Mesenchymal stem cell (in vitro differentiated cells and primary cell): ENCODE results near the gene GBA3.

Experiments
- DNase-seq: peaks from one replicate; pipeline ENCODE4 v3.0.0-alpha.2; 2013
- H2AFZ ChIP-seq: one replicate; pipeline ENCODE4 v1.6.1; 2013; ENCODE audit warnings: low read depth, mild to moderate bottlenecking, control low read depth, inconsistent platforms, low read length, moderate library complexity
- H2AK5ac ChIP-seq: 2 replicates; pipeline ENCODE4 v1.6.1; 2013; ENCODE audit warnings: low read length, moderate library complexity, mild to moderate bottlenecking, inconsistent platforms; ENCODE audit not compliant: severe bottlenecking
- H2BK120ac ChIP-seq: one replicate; pipeline ENCODE4 v1.6.1; 2013; ENCODE audit warnings: low read depth, mild to moderate bottlenecking, inconsistent platforms, low read length, moderate library complexity
- H2BK12ac ChIP-seq, 2 experiments: one replicate each; pipeline ENCODE4 v1.6.1; 2013; ENCODE audit warnings: inconsistent platforms in 2 of 2, low read length in 2 of 2, mild to moderate bottlenecking in 2 of 2, moderate library complexity in 2 of 2, control low read depth in 1 of 2
- H2BK15ac ChIP-seq: one replicate; pipeline ENCODE4 v1.6.1; 2013; ENCODE audit warnings: mild to moderate bottlenecking, low read depth, inconsistent platforms; ENCODE audit not compliant: poor library complexity, severe bottlenecking
- H2BK5ac ChIP-seq: 2 replicates; pipeline ENCODE4 v1.6.1; 2013; ENCODE audit warnings: low read depth, mild to moderate bottlenecking, low read length, control low read depth, inconsistent platforms; ENCODE audit not compliant: poor library complexity, severe bottlenecking
- H3K14ac ChIP-seq, 2 experiments: one replicate each; pipeline ENCODE4 v1.6.1; 2013; ENCODE audit warnings: inconsistent platforms in 2 of 2, low read length in 2 of 2, control low read depth in 1 of 2, mild to moderate bottlenecking in 1 of 2, moderate library complexity in 1 of 2
- H3K18ac ChIP-seq, 2 experiments: one replicate each; pipeline ENCODE4 v1.6.1; 2013; ENCODE audit warnings: inconsistent platforms in 2 of 2, low read length in 2 of 2, control low read depth in 1 of 2, low read depth in 1 of 2, mild to moderate bottlenecking in 1 of 2
- H3K23ac ChIP-seq, 2 experiments: one replicate each; pipeline ENCODE4 v1.6.1; 2013; ENCODE audit warnings: inconsistent platforms in 2 of 2, low read length in 2 of 2, mild to moderate bottlenecking in 2 of 2, moderate library complexity in 2 of 2, control low read depth in 1 of 2
- H3K27ac ChIP-seq: 2 replicates; pipeline ENCODE4 v1.5.1; 2013; ENCODE audit warnings: mild to moderate bottlenecking, moderate library complexity, low read length, control low read depth, inconsistent platforms; ENCODE audit not compliant: poor library complexity, severe bottlenecking
- H3K27me3 ChIP-seq, 2 experiments: 2 replicates each; pipeline versions ENCODE4 v1.6.1 to v1.7.0; 2013; ENCODE audit warnings: low read length in 2 of 2, mild to moderate bottlenecking in 2 of 2, moderate library complexity in 2 of 2, control low read depth in 1 of 2, inconsistent platforms in 1 of 2; ENCODE audit not compliant: control insufficient read depth in 1 of 2, insufficient read depth in 1 of 2
- H3K36me3 ChIP-seq, 2 experiments: 2 replicates each; pipeline versions ENCODE4 v1.6.1 to v1.7.0; 2013; ENCODE audit warnings: low read length in 2 of 2, control low read depth in 1 of 2, inconsistent platforms in 1 of 2, low read depth in 1 of 2, mild to moderate bottlenecking in 1 of 2; ENCODE audit not compliant: insufficient read depth in 2 of 2, control insufficient read depth in 1 of 2
- H3K4ac ChIP-seq, 2 experiments: one replicate each; pipeline ENCODE4 v1.6.1; 2013; ENCODE audit warnings: inconsistent platforms in 2 of 2, low read length in 2 of 2, mild to moderate bottlenecking in 2 of 2, moderate library complexity in 2 of 2, control low read depth in 1 of 2, low read depth in 1 of 2
- H3K4me1 ChIP-seq: 2 replicates; pipeline ENCODE4 v1.6.1; 2013; ENCODE audit warnings: low read depth, low read length, control low read depth; ENCODE audit not compliant: control insufficient read depth, insufficient read depth
- H3K4me2 ChIP-seq: 2 replicates; pipeline ENCODE4 v1.6.1; 2013; ENCODE audit warnings: low read length, mild to moderate bottlenecking, inconsistent platforms; ENCODE audit not compliant: poor library complexity, severe bottlenecking
- H3K4me3 ChIP-seq, 2 experiments: 2 replicates each; pipeline versions ENCODE4 v1.5.1 to v1.7.0; 2013; ENCODE audit warnings: low read length in 2 of 2, mild to moderate bottlenecking in 2 of 2, control low read depth in 1 of 2, low read depth in 1 of 2; ENCODE audit not compliant: insufficient read depth in 1 of 2
- H3K79me1 ChIP-seq: replicated peaks from 2 replicates; pipeline ENCODE4 v1.6.1; 2013; ENCODE audit warnings: mild to moderate bottlenecking, control low read depth, low read length, inconsistent platforms; ENCODE audit not compliant: poor library complexity, severe bottlenecking
- H3K9ac ChIP-seq: 2 replicates; pipeline ENCODE4 v1.7.0; 2013; ENCODE audit warnings: mild to moderate bottlenecking, low read length, moderate library complexity
- H3K9me3 ChIP-seq: 2 replicates; pipeline ENCODE4 v1.7.0; 2013; ENCODE audit warnings: mild to moderate bottlenecking, low read length; ENCODE audit not compliant: control insufficient read depth
- H4K8ac ChIP-seq: one replicate; pipeline ENCODE4 v1.6.1; 2013; ENCODE audit warnings: inconsistent platforms, mild to moderate bottlenecking, low read length, moderate library complexity
- H4K91ac ChIP-seq: one replicate; pipeline ENCODE4 v1.6.1; 2013; ENCODE audit warnings: mild to moderate bottlenecking, low read length, inconsistent platforms
- WGBS: methylation state at CpG from one replicate; pipeline ENCODE4 v1.1.7; 2013; ENCODE audit warnings: mixed read lengths; 5-methylcytosine and 5-hydroxymethylcytosine counted together

Gene GBA3

DNA sequence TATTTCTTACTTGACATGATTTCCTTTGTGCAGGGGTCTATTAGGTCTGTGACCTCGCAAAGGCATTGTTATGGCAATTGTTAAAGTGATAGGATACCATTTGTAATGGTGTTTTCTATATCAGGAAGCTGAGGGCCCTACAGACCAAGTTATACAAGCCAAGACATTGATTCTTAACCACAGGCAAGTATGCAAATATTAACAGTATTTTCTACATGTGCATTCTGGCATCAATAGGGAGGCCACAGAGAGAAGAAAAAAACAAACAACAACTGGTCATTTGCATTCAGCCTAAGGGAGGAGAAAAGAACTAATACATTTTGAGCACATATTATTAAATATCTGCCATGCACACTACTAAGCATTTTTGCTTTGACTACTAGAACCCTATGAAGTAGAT is 28.5 kb downstream of the GBA3 start:
- H3K23ac ChIP-seq, result no peak overlapping the region
- H3K14ac ChIP-seq, result no peak overlapping the region
- H3K4ac ChIP-seq, result no peak overlapping the region
- no peak overlapping the region for H3K4me2 ChIP-seq
- H3K36me3 ChIP-seq, result no peaks in the 10 kb centered on the region
- H2BK120ac ChIP-seq, result no peak overlapping the region
- H3K79me1 ChIP-seq, result no peaks in the 10 kb centered on the region
- H2BK12ac ChIP-seq, result no peak overlapping the region
- 80% methylated on average over 1 of the region's 1 CpG for WGBS
- H3K9ac ChIP-seq, result no peak overlapping the region
- no peaks in the 10 kb centered on the region for H3K9me3 ChIP-seq
- no peak overlapping the region for H2BK5ac ChIP-seq
- H3K18ac ChIP-seq, result no peak overlapping the region
- no peak for DNase-seq
- H3K27ac ChIP-seq, result no peak overlapping the region
- no peak overlapping the region for H2AK5ac ChIP-seq
- no peak overlapping the region for H4K8ac ChIP-seq
- no peaks in the 10 kb centered on the region for H3K4me1 ChIP-seq
- H3K4me3 ChIP-seq, result no peak overlapping the region
- H2BK15ac ChIP-seq, result no peak overlapping the region
- no peak overlapping the region for H4K91ac ChIP-seq
- H3K27me3 ChIP-seq, result no peaks in the 10 kb centered on the region
- H2AFZ ChIP-seq, result no peak overlapping the region

DNA sequence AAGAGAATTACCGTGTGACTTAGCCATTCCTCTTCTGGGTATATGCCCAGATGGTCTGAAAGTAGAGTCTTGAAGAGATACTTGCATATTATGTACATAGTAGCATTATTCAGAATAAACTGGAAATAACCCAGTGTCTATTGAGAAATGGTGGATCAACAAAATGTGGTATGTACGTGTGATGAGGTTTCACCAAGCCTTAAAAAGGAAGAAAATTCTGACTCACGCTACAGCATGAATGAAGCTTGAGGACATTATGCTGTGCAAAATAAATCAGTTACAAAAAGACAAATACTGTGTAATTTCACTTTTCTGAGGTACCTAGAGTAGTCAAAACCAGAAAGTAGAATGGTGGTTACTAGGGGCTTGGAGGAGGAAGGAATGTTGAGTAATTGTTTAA is 37.3 kb downstream of the GBA3 start:
- H3K9ac ChIP-seq, result no peak overlapping the region
- H3K4me2 ChIP-seq, result no peak overlapping the region
- H3K27ac ChIP-seq, result no peak overlapping the region
- no peak overlapping the region for H4K91ac ChIP-seq
- no peak overlapping the region for H2BK120ac ChIP-seq
- 90% methylated on average over 2 of the region's 3 CpGs for WGBS
- H3K4me3 ChIP-seq, result no peak overlapping the region
- no peak overlapping the region for H3K14ac ChIP-seq
- H3K36me3 ChIP-seq, result no peaks in the 10 kb centered on the region
- H3K4ac ChIP-seq, result no peak overlapping the region
- no peak overlapping the region for H2BK15ac ChIP-seq
- H2AFZ ChIP-seq, result no peak overlapping the region
- no peak overlapping the region for H3K18ac ChIP-seq
- no peaks in the 10 kb centered on the region for H3K4me1 ChIP-seq
- no peak overlapping the region for H2AK5ac ChIP-seq
- no peak overlapping the region for H2BK12ac ChIP-seq
- H3K79me1 ChIP-seq, result no peaks in the 10 kb centered on the region
- H2BK5ac ChIP-seq, result no peak overlapping the region
- no peak for DNase-seq
- no peaks in the 10 kb centered on the region for H3K9me3 ChIP-seq
- H3K27me3 ChIP-seq, result no peaks in the 10 kb centered on the region
- H4K8ac ChIP-seq, result no peak overlapping the region
- H3K23ac ChIP-seq, result no peak overlapping the region

DNA sequence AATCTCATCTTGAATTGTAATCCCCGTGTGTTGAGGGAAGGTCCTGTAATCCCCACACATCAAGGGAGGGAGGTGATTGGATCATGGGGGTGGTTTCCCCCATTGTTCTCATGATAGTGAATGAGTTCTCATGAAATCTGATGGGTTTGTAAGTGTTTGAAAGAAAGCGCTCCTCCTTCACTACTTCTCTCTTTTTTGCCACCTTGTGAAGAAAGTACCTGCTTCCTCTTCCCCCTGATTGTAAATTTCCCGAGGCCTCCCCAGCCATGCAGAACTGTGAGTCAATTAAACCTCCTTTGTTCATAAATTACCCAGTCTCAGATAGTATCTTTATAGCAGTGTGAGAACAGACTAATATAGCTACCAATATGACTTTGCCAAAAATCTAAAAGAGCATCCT is 41.1 kb downstream of the GBA3 start:
- Histone ChIP-seq H3K4me2 (no peak overlapping the region), H3K9ac (no peak overlapping the region), H2BK5ac (no peak overlapping the region), H3K27me3 (no peaks in the 10 kb centered on the region), H3K9me3 (no peaks in the 10 kb centered on the region), H3K36me3 (no peaks in the 10 kb centered on the region), H3K14ac (no peak overlapping the region), H3K23ac (no peak overlapping the region), H3K4me3 (no peak overlapping the region), H3K79me1 (no peaks in the 10 kb centered on the region), H4K91ac (no peak overlapping the region), H2BK15ac (no peak overlapping the region), H3K4me1 (no peaks in the 10 kb centered on the region), H2AK5ac (no peak overlapping the region), H3K18ac (no peak overlapping the region), H3K27ac (no peak overlapping the region), H2BK120ac (no peak overlapping the region), H2BK12ac (no peak overlapping the region), H2AFZ (no peak overlapping the region), H3K4ac (no peak overlapping the region), H4K8ac (no peak overlapping the region)
- 100% methylated on average over 1 of the region's 3 CpGs for WGBS
- DNase-seq, result no peak

DNA sequence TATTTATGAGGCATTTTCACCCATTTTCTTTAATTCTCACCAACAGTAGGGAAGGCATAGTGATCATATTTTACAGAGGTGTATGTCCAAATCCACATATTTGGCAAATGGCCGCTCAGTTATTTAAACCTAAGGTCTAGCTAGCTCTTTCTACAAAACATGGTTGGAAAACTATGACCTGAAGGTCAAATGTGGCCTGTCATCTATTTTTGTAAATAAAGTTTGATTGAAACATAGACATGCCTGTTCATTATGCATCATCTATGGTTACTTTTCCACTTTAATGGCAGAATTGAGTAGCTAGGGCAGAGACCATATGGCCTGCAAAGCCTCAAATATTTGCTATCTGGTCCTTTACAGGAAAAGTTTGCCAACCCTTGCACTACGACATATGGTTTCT is 44.2 kb downstream of the GBA3 start:
- no peak overlapping the region for H3K4me3 ChIP-seq
- H3K23ac ChIP-seq, result no peak overlapping the region
- H2AFZ ChIP-seq, result no peak overlapping the region
- 67% methylated on average over 1 of the region's 2 CpGs for WGBS
- H2AK5ac ChIP-seq, result no peak overlapping the region
- H3K27me3 ChIP-seq, result no peaks in the 10 kb centered on the region
- no peak overlapping the region for H2BK12ac ChIP-seq
- no peak overlapping the region for H2BK15ac ChIP-seq
- H3K9me3 ChIP-seq, result no peaks in the 10 kb centered on the region
- no peak overlapping the region for H3K14ac ChIP-seq
- no peak overlapping the region for H3K4ac ChIP-seq
- H2BK5ac ChIP-seq, result no peak overlapping the region
- no peak overlapping the region for H4K8ac ChIP-seq
- H2BK120ac ChIP-seq, result no peak overlapping the region
- H3K4me2 ChIP-seq, result no peak overlapping the region
- no peak overlapping the region for H4K91ac ChIP-seq
- H3K36me3 ChIP-seq, result no peaks in the 10 kb centered on the region
- H3K27ac ChIP-seq, result no peak overlapping the region
- H3K18ac ChIP-seq, result no peak overlapping the region
- no peaks in the 10 kb centered on the region for H3K4me1 ChIP-seq
- H3K79me1 ChIP-seq, result no peaks in the 10 kb centered on the region
- H3K9ac ChIP-seq, result no peak overlapping the region
- no peak for DNase-seq
